SIG-M5 treated with dmso at 0.1 percent for 504 hours (cell line): ENCODE measurements around the gene DAND5.
A peak's percentile ranks its signal among the peaks of the same experiment; 100 is the strongest.
"Not testable (repeated sequence)": the region's sequence is repeated elsewhere in the genome, so short reads cannot be mapped to it uniquely, and the experiment has no call there.

Experiments
- DNase-seq: peaks from one replicate; lab custom pipeline; 2025; ENCODE audit not compliant: unreplicated experiment; lab: John Stamatoyannopoulos, UW

Gene DAND5

GRCh38 chr19:12965017-12965811 lies 4.2 kb upstream of the DAND5 start:
- peak; percentile 61 for DNase-seq

GRCh38 chr19:12965812-12966135 lies 3.6 kb upstream of the DAND5 start:
- no peak for DNase-seq

DNA sequence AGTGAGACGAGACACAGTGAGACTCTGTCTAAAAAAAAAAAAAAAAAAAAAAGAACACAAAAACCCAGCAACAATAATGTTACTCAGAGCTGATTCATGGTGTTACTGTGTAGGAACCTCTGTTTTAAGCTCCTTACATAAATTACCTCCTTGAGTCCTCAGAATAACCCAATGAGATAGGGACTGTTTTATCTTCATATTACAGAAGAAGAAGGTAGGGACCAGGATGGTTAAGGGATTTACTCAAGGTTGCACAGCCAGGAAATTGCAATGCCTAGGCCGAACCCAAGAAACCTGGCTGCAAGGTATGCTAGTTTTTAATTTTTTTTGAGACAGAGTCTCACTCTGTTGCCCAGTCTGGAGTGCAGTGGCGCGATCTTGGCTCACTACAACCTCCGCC lies 1.5 kb upstream of the DAND5 start:
- no peak for DNase-seq

GRCh38 chr19:12970070-12970820 lies 869 bp downstream of the DAND5 start:
- no peak for DNase-seq

DNA sequence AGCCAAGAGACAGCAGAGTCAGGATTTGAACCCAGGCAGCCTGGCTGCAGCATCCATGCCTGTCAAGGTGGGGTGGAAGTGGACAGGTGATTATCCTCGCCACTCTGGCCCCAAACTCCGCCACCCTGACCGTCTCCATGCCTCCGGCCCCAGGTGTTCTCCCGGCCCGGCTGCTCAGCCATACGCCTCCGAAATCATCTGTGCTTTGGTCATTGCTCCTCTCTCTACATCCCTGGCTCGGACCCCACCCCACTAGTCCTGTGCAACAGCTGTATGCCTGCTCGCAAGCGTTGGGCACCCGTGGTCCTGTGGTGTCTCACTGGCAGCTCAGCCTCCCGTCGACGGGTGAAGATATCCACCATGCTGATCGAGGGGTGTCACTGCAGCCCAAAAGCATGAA lies 3.9 kb downstream of the DAND5 start:
- no peak for DNase-seq

GRCh38 chr19:12974301-12975220 lies 5.2 kb downstream of the DAND5 start:
- no peak for DNase-seq

- DNase-seq, result no peak
These were observed 5.9 kb downstream of the DAND5 start for GRCh38 chr19:12975221-12975741.

- DNase-seq, result not testable (repeated sequence)
These were observed 6.7 kb downstream of the DAND5 start for GRCh38 chr19:12976109-12976508.

DNA sequence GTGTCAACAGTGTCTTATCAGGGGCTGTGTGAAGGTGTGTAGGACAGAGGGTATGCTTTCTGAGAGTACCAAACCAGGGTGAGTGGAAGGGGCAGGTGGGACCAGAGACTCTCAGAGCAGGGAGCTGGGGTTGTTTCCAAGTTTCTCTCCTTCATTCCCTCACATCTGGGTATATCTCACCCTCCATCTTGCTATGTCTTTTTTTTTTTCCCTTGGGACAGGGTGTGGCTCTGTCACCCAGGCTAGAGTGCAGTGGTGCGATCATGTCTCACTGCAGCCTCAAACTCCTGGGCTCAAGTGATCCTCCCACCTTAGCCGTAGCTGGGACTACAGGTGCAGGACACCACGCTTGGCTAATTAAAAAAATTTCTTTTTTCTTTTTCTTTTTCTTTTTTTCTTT lies 10.6 kb downstream of the DAND5 start:
- DNase-seq, result no peak

- DNase-seq, result no peak
These were observed 13.3 kb downstream of the DAND5 start for GRCh38 chr19:12982648-12983047.

DNA sequence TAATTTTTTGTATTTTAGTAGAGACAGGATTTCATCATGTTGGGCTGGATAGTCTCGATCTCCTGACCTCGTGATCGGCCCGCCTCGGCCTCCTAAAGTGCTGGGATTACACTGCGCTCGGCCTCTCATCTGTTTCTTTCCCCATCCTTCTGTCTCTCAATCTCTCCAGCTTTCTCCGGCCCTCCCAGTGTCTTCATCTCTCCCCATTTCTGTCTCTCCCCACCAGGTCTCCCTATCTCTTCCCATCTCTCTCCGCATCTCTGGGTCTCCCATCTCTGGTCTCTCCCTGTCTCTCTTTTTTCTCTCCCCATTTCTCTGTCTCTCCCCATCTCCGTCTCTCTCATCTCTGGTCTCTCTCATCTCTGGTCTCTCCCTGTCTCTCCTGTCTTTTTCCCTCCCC lies 13.7 kb downstream of the DAND5 start:
- no peak for DNase-seq

DNA sequence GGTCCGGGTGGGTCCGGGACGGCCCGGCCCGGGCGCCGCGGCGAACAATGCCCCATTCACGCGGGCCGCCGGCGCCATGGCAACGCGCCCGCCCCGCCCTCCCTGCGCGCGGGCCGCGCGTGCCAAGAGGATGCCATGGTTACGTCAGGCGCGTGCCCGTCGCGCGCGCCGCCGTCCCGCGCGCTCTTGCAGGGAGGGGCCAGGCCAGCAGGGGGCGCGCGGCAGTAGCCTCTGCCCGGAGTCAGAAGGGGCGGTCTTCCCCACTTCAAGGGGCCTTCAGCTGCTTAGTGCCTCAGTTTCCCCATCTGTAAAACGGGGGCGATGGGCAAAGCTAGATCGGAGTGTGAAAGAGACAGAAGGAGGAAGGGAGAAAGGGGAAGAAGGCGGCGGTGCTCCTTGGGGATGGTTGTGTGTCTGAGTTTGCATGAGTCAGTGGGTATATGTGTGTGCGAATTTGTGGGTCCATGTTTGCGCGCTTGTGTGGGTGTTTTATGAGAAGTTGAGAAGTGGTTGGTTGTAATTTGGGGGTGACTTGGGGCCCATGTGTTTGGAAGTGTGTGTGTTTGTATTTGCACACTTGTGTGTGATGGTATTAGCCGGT lies 14.3 kb downstream of the DAND5 start:
- peak; percentile 44 for DNase-seq

GRCh38 chr19:12984143-12984627 lies 14.8 kb downstream of the DAND5 start:
- no peak for DNase-seq

GRCh38 chr19:12984683-12985048 lies 15.3 kb downstream of the DAND5 start:
- DNase-seq, result no peak

DNA sequence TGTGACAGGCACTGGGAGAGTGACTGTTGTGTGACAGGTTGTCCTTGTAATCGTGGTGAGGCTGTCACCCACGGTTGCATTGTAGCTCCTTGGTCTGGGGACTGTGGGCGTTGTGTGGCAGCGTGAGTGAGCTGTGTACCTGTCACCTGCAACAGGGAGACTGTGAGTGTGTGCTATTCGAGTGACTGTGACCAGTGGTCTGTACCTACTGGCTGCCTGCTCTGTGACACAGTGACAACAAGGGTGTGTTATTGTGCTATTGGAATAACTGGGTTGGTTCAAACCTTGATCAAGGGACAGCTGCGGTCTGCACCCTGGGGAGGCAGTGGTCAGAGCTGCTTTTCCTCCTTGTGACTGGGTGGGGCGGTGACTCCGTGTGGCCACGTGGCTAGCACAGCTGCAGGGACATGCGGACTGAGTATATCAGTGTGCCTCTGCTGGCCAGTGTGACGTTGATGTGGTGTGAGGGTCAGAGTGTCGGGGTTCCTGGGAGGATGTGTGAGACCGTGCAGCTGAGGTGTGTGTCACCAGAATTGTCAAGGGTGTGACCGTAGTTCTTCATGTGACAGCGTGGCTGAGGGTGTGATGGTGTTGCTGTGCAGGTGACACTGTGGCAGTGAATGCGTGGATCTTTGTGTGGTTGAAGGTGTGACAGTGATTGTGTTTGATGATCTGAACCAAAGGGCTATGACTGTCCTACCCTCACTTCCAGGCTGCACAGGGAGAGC lies 15.8 kb downstream of the DAND5 start:
- DNase-seq, result no peak

DNA sequence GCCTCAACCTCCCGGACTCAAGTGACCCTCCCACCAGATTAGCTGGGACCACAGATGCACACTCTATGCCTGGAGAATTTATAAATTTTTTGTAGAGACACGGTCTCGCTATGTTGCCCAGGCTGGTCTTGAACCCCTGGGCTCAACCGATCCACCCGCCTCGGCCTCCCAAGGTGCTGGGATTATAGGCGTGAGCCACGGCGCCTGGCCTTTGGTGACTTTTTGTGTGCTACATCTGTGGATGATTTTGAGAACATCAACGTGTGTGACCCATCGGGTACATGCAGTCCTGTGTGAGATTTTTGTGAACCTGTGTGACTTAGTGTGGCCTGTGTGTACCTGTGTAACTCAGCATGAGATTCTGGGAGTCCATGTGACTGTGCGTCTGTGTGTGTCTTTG lies 17.4 kb downstream of the DAND5 start:
- DNase-seq, result no peak

GRCh38 chr19:12987190-12987589 lies 17.8 kb downstream of the DAND5 start:
- no peak for DNase-seq

GRCh38 chr19:12987781-12988180 lies 18.4 kb downstream of the DAND5 start:
- DNase-seq, result no peak

DNA sequence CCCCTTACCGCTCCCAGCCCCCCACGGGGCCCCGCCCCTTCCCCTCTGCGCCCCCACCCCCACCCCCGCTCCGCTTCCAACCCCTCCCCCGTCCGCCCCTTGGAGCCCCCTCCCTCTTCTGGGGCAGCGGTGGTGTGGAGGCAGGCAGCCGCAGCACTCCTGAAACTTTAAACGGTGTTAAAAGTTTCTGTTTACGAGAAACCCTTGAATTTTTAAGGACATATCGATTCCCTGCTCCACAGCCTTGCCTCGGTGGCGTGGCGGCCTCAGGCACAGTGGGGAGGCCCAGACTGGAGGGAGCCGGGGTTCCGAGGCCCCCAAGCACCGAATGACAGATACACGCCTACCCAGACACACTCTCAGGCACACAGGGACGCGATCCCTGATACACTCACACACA lies 21.1 kb downstream of the DAND5 start:
- no peak for DNase-seq

GRCh38 chr19:12990853-12991252 lies 21.5 kb downstream of the DAND5 start:
- DNase-seq, result no peak
